HCT116 (cell line): ENCODE data around the gene ADIG.

Experiments
- CTCF ChIP-seq, 3 experiments: fragments of 200-600 bp in 1 of 3; sonication (generic) in 1 of 3; IDR thresholded peaks in 2 of 3; conservative IDR thresholded peaks in 1 of 3; 2 replicates each; pipeline ENCODE4 v1.5.1; 2012 to 2017; ENCODE audit warnings: low read depth in 2 of 3, low read length in 2 of 3, antibody characterized with exemption in 1 of 3, borderline replicate concordance in 1 of 3, control low read depth in 1 of 3, mild to moderate bottlenecking in 1 of 3, mixed read lengths in 1 of 3, mixed run types in 1 of 3, moderate library complexity in 1 of 3; ENCODE audit not compliant: insufficient read depth in 1 of 3
- JUND ChIP-seq: IDR thresholded peaks from 2 replicates; pipeline ENCODE4 v1.6.1; 2012

DNA sequence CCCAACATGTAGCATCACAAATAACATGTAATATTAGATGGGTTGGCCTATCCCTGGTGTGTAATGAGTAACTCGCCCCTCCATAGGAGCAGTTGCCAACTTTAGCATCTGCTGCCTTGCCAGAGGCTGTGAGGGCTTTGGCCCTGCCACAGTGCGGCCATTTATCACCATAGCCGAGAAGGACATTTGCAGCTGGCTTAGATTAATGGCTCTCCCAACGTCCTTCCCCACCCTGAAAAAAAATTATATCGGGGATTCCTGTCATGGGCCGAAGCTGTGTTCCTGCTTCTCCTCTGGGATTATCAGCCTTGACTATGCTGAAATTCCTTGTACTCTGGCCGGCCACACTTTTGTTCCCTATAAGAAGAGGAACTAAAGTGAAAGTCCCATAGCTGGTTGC, 7.6 kb upstream of the ADIG start:
- TF ChIP-seq CTCF (IDR thresholded peaks at IDR 0.05 in 2 of 3, conservative IDR thresholded peaks at IDR 0.05 in 1 of 3; ENCODE audit: borderline replicate concordance in 1 of 3, insufficient read depth in 1 of 3, low read depth in 2 of 3, low read length in 2 of 3) (no peak), JUND (no peak)
